Measurements from ENCODE around the gene TAB3.

Gene TAB3

DNA sequence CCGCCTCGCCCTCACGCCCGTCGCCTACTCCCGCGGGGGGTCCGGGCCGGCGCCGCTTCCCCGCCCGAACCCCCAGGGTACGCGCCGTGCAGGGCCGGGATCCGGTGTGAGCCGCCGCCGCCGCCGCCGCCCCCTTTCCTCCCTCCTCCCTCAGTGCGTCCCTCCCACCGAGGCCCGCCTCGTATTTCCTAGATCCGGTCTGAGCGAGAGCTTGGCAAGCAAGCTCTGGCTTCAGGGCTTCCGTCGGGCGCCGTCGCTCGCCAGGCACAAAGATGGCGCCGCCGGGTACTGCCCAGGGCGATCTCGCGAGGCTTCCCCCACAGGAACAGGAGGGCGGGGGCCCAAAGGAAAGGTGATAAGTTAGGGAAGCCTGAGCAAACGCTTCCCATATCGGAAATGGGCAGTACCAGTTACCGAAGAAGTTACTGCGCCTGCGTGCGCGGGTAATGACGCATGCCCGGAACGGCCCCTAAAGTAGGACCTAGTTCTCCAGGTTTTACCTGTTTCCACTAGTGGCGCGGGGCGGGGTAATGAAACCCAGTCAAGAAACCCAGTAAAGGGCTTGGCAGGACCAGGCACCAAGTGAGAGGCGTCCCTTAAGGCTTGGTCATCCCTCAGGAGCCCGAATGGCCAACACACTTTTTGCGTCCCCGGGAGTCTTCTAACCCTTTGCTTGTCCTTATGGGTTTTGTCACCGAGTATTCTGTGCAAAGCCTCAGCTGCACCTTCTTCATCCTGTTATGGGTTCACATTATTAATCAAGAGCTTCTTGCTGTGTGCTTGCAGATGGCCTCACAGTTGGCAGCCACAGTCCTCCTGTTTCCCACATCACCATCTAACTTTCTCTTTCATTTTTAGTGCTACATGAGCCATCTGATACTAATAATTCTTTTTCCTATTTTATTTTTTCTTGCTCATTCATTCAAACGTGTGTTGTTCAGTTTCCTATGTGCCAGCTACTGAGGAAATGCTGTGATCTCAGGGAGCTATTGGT, at the start of gene TAB3:
Gene TAB3, minus strand, starts transcription at position 108 of the 994 bp plus-strand sequence. CDS start 29,666 bp downstream, outside the sequence.
- DNase-seq (ENCODE audit: low read depth in 2 of 2), result peak; percentile 72 to 84

DNA sequence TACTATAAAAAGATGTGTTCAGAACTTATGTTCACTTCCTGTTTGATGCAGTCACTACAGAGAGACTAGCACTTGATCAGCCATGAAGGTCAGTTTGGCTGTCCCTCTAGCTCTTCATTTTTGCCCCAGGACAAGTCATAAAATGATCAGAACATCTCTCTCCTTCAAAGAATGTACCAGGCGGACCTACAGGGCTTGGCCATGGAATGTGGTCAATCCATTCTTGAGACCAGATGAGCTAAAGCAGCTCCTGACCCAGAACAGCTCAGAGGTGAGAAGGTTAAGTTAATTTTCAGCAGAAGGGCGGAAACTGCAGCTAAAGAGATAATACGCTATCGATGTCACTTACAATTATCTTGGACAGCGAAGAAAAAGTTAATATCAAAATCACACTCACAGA, 49.2 kb upstream of the TAB3 start:
- DNase-seq (ENCODE audit: low read depth in 2 of 2), result no peak

- no peak for DNase-seq (ENCODE audit: low read depth in 2 of 2)
These were observed 46.9 kb upstream of the TAB3 start for GRCh38 chrX:30935985-30936384.

GRCh38 chrX:30931920-30932319, 42.9 kb upstream of the TAB3 start:
- DNase-seq (ENCODE audit: low read depth in 2 of 2), result no peak

DNA sequence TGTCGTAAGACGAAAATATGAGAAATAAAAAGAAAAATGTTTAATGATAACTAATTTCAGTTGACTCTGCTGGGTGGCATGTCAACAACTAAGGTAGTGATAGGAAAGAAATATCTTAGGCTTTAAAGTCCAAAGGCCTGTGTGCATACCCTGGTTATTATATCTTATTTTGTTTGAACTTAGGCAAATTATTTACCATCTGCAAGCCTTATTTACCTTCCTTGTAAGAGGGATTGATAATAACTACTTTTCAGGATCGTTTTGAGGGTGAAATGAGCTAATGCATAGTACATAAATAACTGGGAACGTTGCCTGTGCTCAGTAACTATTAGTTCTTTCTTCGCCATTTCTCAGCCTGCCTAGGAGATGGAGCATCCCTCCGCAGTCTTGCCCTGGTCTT, 41.6 kb upstream of the TAB3 start:
- no peak for DNase-seq (ENCODE audit: low read depth in 2 of 2)

DNA sequence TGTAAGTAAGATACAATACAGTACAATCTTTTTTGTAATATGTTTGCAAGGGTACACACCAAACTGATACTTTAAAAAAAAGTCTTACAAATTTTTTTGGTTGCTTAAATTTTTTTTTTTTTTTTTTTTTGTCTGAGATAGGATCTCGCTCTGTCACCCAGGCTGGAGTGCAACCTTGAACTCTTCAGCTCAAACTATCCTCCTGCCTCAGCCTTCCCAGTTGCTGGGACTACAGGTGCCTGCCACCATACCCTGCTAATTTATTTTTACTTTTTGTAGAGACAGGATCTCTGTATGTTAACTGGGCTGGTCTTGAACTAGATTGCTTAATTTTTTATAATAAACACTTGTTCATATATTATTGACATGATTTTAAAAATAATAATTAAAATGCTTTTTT, 41.1 kb upstream of the TAB3 start:
- DNase-seq (ENCODE audit: low read depth in 2 of 2), result no peak

DNA sequence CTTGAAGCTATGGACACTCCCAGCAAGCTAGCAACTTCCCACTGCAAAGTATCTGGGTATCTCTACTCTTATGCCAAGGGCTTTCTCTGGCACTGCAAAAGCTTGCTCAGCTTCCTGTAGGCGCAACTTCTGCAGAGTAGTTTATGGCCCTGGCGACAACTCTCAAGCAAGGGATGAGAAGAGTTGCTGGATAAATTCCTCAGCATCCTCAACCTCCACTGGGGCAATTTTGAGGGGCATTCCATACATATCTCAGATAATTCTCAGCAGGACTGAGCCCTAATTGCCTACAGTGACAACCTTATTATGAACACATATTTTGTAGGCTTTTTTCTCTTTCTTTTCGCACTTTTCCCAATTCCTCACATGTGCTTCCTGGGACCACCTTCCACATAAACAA, 31.2 kb upstream of the TAB3 start:
- no peak for DNase-seq (ENCODE audit: low read depth in 2 of 2)

- no peak for DNase-seq (ENCODE audit: low read depth in 2 of 2)
These were observed 29.4 kb upstream of the TAB3 start for GRCh38 chrX:30918480-30918879.

- DNase-seq (ENCODE audit: low read depth in 2 of 2), result no peak
These were observed 24.4 kb upstream of the TAB3 start for GRCh38 chrX:30913492-30913891.

- DNase-seq (ENCODE audit: low read depth in 2 of 2), result no peak
These were observed 21.2 kb upstream of the TAB3 start for GRCh38 chrX:30910124-30910860.

DNA sequence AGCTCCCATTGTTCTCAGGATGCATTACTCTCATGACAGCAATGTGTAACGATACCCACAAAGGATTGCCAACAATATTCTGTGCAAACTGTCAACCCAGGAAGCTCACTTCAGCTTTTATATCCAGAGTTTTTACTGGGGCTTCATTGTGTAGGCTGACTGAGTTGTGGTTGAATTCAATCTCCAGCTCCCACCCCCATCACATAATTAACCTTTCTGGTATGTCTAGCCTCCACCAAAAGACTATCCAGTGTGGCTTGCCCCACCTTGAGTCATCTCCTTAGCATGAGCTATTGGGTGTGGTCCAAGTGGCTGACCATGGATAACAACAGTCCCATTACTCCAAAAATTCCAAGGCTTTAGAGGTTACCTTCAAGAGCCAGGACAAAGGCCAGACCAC, 17.7 kb upstream of the TAB3 start:
- DNase-seq (ENCODE audit: low read depth in 2 of 2), result no peak

DNA sequence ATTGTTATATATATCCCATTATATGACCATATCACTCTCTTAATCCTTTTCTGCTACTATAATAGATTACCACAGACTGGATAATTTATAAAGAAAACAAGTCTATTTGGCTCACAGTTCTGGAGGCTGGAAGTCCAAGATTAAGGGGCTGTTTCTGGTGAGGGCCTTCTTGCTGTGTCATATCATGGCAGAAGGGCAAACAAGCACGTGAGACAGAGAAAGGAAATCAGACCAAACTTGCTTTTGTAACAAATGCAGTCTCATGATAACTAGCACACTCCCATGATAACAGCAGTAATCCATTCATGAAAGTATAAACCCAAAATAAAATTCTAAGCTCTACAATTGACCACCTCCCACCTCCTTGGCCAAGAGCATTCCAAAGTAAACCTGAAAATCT, 16.3 kb upstream of the TAB3 start:
- DNase-seq (ENCODE audit: low read depth in 2 of 2), result no peak

- no peak for DNase-seq (ENCODE audit: low read depth in 2 of 2)
These were observed 15.6 kb upstream of the TAB3 start for GRCh38 chrX:30904632-30905031.

DNA sequence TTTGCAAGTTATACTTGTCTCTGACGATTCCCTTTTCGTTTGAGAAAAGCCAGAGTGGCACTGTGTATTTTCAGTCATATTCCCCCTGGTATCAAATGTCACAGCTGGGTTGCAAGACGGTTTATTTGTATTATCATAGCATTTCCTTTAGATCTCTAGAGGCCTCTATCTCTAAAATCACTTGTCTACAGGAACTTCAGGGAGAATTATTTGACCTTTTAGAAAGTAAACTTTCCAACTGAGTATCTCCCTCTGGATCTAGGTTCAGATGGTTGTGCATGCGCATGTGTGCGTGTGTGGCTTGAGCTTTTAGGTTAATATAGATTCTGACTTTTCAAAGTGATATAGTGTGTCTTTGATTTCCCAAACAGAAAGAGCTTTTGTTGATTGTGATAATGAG, 15.1 kb upstream of the TAB3 start:
- no peak for DNase-seq (ENCODE audit: low read depth in 2 of 2)

- DNase-seq (ENCODE audit: low read depth in 2 of 2), result no peak
These were observed 11.2 kb upstream of the TAB3 start for GRCh38 chrX:30900227-30900626.

DNA sequence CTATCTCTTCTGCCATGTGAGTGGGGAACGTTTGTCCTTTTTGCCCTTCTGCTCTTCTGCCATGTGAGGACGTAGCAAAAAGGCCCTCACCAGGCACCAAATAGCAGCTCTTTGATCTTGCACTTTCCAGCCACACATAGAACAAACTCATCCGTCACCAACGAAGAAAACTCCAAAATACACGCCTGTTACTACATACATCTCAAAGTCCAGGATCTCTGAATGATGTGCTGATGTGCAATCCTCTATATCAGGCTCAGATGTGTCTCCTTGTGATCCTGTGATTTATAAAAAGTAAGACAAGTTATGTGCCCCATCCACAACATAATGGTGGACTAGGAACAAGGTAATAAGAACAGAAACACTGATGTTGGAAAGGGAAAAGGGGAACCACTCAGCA, 9.8 kb upstream of the TAB3 start:
- no peak for DNase-seq (ENCODE audit: low read depth in 2 of 2)

DNA sequence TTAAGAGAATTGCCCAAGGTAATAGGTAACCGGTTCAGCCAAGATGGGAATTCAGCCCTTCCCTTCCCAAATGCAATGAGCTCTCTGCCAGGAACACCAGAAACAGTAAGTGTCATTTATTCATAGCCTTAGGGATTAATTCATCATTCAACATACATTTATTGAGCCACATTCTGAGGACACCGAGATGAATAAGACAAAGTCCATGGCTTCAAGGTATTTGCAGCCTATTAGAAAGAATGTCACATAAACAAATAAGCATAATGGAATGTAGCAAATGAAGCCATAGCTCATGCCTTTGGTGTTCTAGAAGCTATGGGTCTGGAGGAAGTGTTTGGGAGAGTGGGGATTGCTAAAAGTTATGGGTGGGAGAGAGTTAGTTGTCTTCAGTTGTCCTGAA, 6.3 kb upstream of the TAB3 start:
- no peak for DNase-seq (ENCODE audit: low read depth in 2 of 2)

- no peak for DNase-seq (ENCODE audit: low read depth in 2 of 2)
These were observed 4.2 kb upstream of the TAB3 start for GRCh38 chrX:30893206-30893605.

- no peak for DNase-seq (ENCODE audit: low read depth in 2 of 2)
These were observed 3.5 kb upstream of the TAB3 start for GRCh38 chrX:30892591-30892990.

DNA sequence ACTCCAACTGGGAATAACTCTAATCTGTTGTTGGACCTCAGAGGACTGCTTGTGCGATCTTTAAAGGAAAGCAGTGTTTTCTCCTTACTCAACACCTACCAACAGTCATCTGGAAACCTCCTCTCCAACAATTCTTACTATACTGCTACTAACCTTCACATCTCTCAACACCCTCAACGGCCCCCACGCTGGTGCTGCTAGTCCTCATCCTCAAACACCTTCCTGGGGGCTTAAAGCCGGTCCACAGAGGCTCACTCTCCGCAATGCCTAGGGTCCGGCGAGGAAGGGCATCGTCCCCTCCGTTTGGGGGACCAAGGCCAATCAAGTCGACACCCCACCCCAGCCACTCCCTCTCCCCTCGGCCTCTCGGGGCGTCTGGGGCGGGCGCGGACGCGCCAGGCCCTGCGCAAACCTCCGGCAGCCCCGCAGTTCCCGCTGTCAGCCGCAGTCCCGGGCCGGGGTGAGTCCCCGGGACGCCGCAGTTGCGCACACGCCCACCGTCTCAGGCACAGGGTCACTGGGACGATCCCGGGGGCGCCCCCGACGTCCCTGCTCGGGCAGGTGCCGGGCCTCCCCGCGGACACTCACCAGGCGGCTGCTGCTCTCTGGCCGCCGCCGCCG, 418 bp downstream of the TAB3 start:
- DNase-seq (ENCODE audit: low read depth in 2 of 2), result no peak

DNA sequence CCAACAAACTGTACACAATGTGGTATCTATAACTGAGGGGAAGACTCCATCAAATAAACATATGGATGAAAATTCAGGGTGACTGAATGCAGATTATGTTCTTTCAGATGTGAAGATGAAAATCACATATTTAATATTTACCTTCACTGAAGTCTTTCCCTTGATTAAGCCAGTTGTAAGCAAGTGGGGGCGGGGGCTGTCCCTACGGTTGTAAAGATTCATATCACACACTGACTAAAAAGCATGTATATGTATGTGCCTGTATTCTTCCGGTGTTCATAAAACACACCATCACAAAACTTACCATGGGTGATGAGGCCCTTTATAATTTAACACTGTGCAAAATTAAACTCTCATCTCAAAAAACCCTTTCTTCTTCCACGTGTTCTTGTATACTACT, 1.3 kb downstream of the TAB3 start:
- peak in 1 of 2 donors; percentile 33 for DNase-seq (ENCODE audit: low read depth in 2 of 2)

DNA sequence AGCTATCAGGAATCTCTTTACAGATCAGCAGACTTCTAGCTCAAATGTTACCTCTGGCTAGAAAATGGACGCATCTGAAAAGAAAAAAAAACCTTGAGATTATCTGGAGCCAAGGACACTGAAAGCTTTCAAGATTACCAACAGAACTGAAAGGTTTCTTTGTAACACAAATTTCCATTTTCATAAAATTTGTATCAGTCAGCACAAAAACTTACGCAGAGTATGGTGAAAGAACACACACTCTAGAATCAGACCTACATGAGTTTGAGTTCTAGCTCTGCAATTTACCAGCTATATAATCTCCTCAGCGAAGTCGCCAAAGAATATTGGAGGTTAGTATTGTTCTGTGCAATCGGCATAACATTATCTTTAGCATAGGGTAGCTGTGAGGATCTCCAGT, 1.8 kb downstream of the TAB3 start:
- no peak for DNase-seq (ENCODE audit: low read depth in 2 of 2)

GRCh38 chrX:30885136-30885535, 3.9 kb downstream of the TAB3 start:
- no peak for DNase-seq (ENCODE audit: low read depth in 2 of 2)

All from stimulated activated CD4-positive, alpha-beta T cell treated with anti-CD3 and anti-CD28 coated beads, Interleukin-1b, Interleukin-23, amount 100 ng/mL, for 1 hour (primary cell).